A549 (cell line): ENCODE results near the gene MAT2A. TPM values are rescaled to one million over a fixed set of nuclear protein-coding genes. Genes with fewer than 3 reads are reported as not detected.

Experiments used
- ATAC-seq, 2 experiments: fragments of 200-7000 bp in 1 of 2; fragments of >200 bp in 1 of 2; cut with Nextera tagmentation in 1 of 2; cut with Tn5 transposase in 1 of 2; 3 replicates each; pipeline versions ENCODE4 v1.8.0 to v1.9.1; 2018 to 2020; ENCODE audit warnings: mild to moderate bottlenecking in 1 of 2, moderate library complexity in 1 of 2
- CTCF ChIA-PET: fragments of 300-600 bp; sonication (Branson Sonifier 250); formaldehyde crosslinking; extraction: SDS; loops from one replicate; lab custom pipeline; 2021; ENCODE audit warnings: antibody characterized with exemption, inconsistent platforms; lab: Yijun Ruan, JAX
- POLR2A ChIA-PET: fragments of 350-600 bp; formaldehyde crosslinking; extraction: SDS; loops from one replicate; lab custom pipeline; 2021; ENCODE audit warnings: antibody characterized with exemption, inconsistent platforms; lab: Yijun Ruan, JAX
- DNase-seq, 2 experiments: peaks; one replicate each; pipeline versions ENCODE4 v3.0.0 to v3.0.0-alpha.2; 2011 to 2016; ENCODE audit warnings: low read depth in 1 of 2, low spot score in 1 of 2
- FAIRE-seq: peaks from 2 replicates; lab custom pipeline; 2011; peaks lifted over from hg19 to GRCh38; lab: Jason Lieb, UNC
- H3K27ac ChIP-seq, 2 experiments: fragments of >200 bp; sonication (Bioruptor Twin); formaldehyde crosslinking; 3 replicates each; pipeline ENCODE4 v1.5.1; 2016 to 2017
- H3K4me1 ChIP-seq: fragments of >200 bp; sonication (Bioruptor Twin); formaldehyde crosslinking; 3 replicates; pipeline ENCODE4 v1.6.1; 2016
- H3K4me2 ChIP-seq: fragments of >200 bp; sonication (Bioruptor Twin); formaldehyde crosslinking; 3 replicates; pipeline ENCODE4 v1.6.1; 2016
- H3K4me3 ChIP-seq: fragments of >200 bp; sonication (Bioruptor Twin); formaldehyde crosslinking; 3 replicates; pipeline ENCODE4 v1.5.1; 2016
- H3K9me3 ChIP-seq: fragments of >200 bp; sonication (Bioruptor Twin); formaldehyde crosslinking; 3 replicates; pipeline ENCODE4 v1.6.1; 2016
- CBX8 ChIP-seq: fragments of 200-600 bp; sonication (generic); IDR thresholded peaks from 2 replicates; pipeline ENCODE4 v1.6.1; 2016
- CHD2 ChIP-seq: fragments of 150-350 bp; IDR thresholded peaks from 2 replicates; pipeline ENCODE4 v1.6.1; 2014; ENCODE audit warnings: low read length; ENCODE audit not compliant: partially characterized antibody
- HDAC2 ChIP-seq: fragments of 200-600 bp; sonication (generic); IDR thresholded peaks from 2 replicates; pipeline ENCODE4 v1.6.1; 2016
- HOXA7 ChIP-seq: fragments of 250-450 bp; sonication (Bioruptor Pico); IDR thresholded peaks from 2 replicates; pipeline ENCODE4 v1.5.0; 2020; ENCODE audit warnings: mild to moderate bottlenecking, moderate library complexity
- HOXB13 ChIP-seq: fragments of 250-450 bp; sonication (Bioruptor Pico); IDR thresholded peaks from 2 replicates; pipeline ENCODE4 v1.5.0; 2020; ENCODE audit warnings: low read depth, mild to moderate bottlenecking, moderate library complexity
- MAFK ChIP-seq: fragments of 450-650 bp; IDR thresholded peaks from 2 replicates; pipeline ENCODE4 v1.6.1; 2014; ENCODE audit not compliant: partially characterized antibody
- RCOR1 ChIP-seq: fragments of 150-350 bp; IDR thresholded peaks from 2 replicates; pipeline ENCODE4 v1.6.1; 2014; ENCODE audit warnings: antibody characterized with exemption, low read length, low read depth
- REST ChIP-seq: fragments of 200-600 bp; sonication (generic); IDR thresholded peaks from 2 replicates; pipeline ENCODE4 v1.6.1; 2016; ENCODE audit warnings: antibody characterized with exemption, mild to moderate bottlenecking, moderate library complexity
- SREBF2 ChIP-seq: fragments of 450-650 bp; IDR thresholded peaks from 2 replicates; pipeline ENCODE4 v1.6.1; 2014; ENCODE audit warnings: mild to moderate bottlenecking, moderate library complexity
- ZC3H11A ChIP-seq: fragments of 450-650 bp; IDR thresholded peaks from 2 replicates; pipeline ENCODE4 v1.6.1; 2014; ENCODE audit warnings: antibody characterized with exemption, mild to moderate bottlenecking
- WGBS: methylation state at CpG from one replicate; pipeline ENCODE4 v1.1.6; 2017; ENCODE audit errors: missing lambda C conversion rate; 5-methylcytosine and 5-hydroxymethylcytosine counted together
- polyA plus RNA-seq, 4 experiments: library from polyadenylated mRNA; depleted of rRNA in 3 of 4; stranded (reverse); fragments of >200 nt; fragmentation: RNase III in 1 of 4; extraction: RNeasy Plus Mini Kit Qiagen cat#74134 plus additional on column Dnase treatment in 1 of 4; gene quantifications; 2 replicates in 3 of 4; 3 replicates in 1 of 4; pipeline ENCODE4 v1.2.3, GENCODE V29; 2011 to 2017
- TF ChIP-seq, protein P1 (sequence below): fragments of 250-450 bp; sonication (Bioruptor Pico); IDR thresholded peaks from 2 replicates; pipeline ENCODE4 v1.5.0; 2020; ENCODE audit warnings: low read depth, mild to moderate bottlenecking, moderate library complexity
- TF ChIP-seq, protein P2 (sequence below): fragments of >200 bp; sonication (Bioruptor Twin); formaldehyde crosslinking; IDR thresholded peaks from 2 replicates; pipeline ENCODE4 v1.6.1; 2016

MAT2A gene
- polyA plus RNA-seq, 2 of the 4 experiments (the other 2 are of a cell fraction): 370 to 1,024 TPM

- Histone ChIP-seq H3K27ac (no peak overlapping the region), H3K4me3 (no peak overlapping the region), H3K4me2 (no peak overlapping the region), H3K9me3 (no peaks in the 10 kb centered on the region), H3K4me1 (peaks cover 7% of the 10 kb centered on the region)
- no peak for FAIRE-seq
- ChIA-PET POLR2A (interaction anchor here (0.9 kb wide), 1 partner anchor 16 kb away, joined by 3 read pairs; the partner anchor contains the start of gene RNF181), CTCF (interaction anchor here (0.7 to 1.5 kb wide), 4 partner anchors 9 to 58 kb away, joined by 3 to 4 read pairs (median 4); no protein-coding TSS in a partner anchor)
- DNase-seq: no peak
- 76% methylated on average over 6 of the region's 6 CpGs for WGBS
- TF ChIP-seq, protein P1, sequence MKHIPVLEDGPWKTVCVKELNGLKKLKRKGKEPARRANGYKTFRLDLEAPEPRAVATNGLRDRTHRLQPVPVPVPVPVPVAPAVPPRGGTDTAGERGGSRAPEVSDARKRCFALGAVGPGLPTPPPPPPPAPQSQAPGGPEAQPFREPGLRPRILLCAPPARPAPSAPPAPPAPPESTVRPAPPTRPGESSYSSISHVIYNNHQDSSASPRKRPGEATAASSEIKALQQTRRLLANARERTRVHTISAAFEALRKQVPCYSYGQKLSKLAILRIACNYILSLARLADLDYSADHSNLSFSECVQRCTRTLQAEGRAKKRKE (CRISPR knock-in tag): no peak
- peak; percentile 11 for TF ChIP-seq MAFK
- ATAC-seq: no peak
Observed at GRCh38 chr2:85579266-85579935, 40.4 kb downstream of the MAT2A start.

DNA sequence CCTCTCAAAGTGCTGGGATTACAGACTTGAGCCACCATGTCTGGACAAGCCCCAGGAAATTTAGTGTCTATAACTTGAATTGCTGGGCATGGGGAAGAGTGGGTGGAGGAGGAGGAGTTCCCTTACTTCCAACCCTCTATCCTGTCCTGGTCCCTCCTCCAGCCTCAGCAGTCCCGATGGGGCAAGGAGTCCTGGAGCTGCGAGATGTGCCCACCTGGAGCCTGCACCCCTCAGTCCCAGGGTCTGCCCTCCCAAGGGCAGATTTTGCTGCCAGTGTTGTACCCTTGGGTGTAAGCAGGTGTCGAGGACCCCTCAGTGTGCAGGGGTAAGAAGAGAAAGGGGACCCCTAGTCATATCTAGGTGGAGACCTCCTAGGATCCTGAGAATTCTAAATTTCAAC is 41.2 kb downstream of the MAT2A start:
- ChIA-PET CTCF (interaction anchor here (0.7 to 1.5 kb wide), 3 partner anchors 14 to 160 kb away, joined by 3 to 4 read pairs (median 4); no protein-coding TSS in a partner anchor), POLR2A (interaction anchor here (0.9 kb wide), 1 partner anchor 15 kb away, joined by 3 read pairs; the partner anchor contains the start of gene RNF181)
- 76% methylated on average over 3 of the region's 3 CpGs for WGBS
- ATAC-seq (no peak), DNase-seq (no peak), FAIRE-seq (no peak)
- H3K9me3 ChIP-seq: no peaks in the 10 kb centered on the region
- H3K27ac ChIP-seq: no peak overlapping the region
- no peak overlapping the region for H3K4me3 ChIP-seq
- H3K4me1 ChIP-seq: peaks cover 15% of the 10 kb centered on the region
- TF ChIP-seq HOXA7 (CRISPR knock-in tag): no peak
- H3K4me2 ChIP-seq: no peak overlapping the region

DNA sequence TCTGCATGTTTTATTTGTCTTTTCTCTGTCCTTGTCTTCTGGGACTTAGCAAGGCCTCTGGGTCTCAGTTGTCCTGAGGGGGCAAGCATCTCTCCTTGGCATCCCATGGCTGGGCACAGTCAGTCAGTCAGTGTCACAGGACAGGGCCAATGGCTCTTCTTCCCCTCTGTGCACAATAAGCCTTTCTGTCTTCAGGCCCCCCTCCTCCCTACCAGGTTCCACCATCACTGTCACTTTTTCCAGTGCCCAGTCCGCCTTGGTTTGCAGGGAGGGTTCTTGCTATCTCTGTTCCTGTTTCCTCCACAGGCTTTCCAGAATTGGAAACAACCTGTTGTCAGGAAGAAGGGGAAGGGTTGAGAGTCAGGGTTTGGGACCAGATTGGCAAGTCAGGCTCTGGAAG is 43.5 kb downstream of the MAT2A start:
- peaks cover 20% of the 10 kb centered on the region for H3K4me1 ChIP-seq
- H3K9me3 ChIP-seq: no peaks in the 10 kb centered on the region
- H3K27ac ChIP-seq: no peak overlapping the region
- FAIRE-seq (no peak), DNase-seq (no peak), ATAC-seq (no peak)
- POLR2A ChIA-PET: interaction anchor here (0.9 kb wide), 1 partner anchor 20 kb away, joined by 3 read pairs; no protein-coding TSS in a partner anchor
- H3K4me3 ChIP-seq: no peak overlapping the region
- CTCF ChIA-PET: interaction anchor here (1.3 kb wide), 1 partner anchor 232 kb away, joined by 3 read pairs; no protein-coding TSS in a partner anchor
- TF ChIP-seq CBX8: no peak
- no peak for TF ChIP-seq CHD2
- TF ChIP-seq REST: no peak
- TF ChIP-seq, protein P1 (CRISPR knock-in tag): no peak
- no peak for TF ChIP-seq MAFK
- no peak for TF ChIP-seq ZC3H11A
- no peak for TF ChIP-seq HDAC2
- no peak for TF ChIP-seq SREBF2
- TF ChIP-seq, protein P2, sequence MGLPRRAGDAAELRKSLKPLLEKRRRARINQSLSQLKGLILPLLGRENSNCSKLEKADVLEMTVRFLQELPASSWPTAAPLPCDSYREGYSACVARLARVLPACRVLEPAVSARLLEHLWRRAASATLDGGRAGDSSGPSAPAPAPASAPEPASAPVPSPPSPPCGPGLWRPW: no peak
- no peak for TF ChIP-seq HOXB13 (CRISPR knock-in tag)
- no peak for TF ChIP-seq RCOR1
- no peak overlapping the region for H3K4me2 ChIP-seq
- WGBS: 53% methylated on average over 1 of the region's 1 CpG
